Activated CD8-positive, alpha-beta memory T cell treated with anti-CD3 and anti-CD28 coated beads for 24 hours (primary cell): Measurements from ENCODE around the gene GTPBP8.
A peak's percentile ranks its signal among the peaks of the same experiment; 100 is the strongest.

ENCODE experiments used
- DNase-seq: peaks from one replicate; pipeline ENCODE4 v3.0.0-alpha.2; 2020

Gene GTPBP8

DNA sequence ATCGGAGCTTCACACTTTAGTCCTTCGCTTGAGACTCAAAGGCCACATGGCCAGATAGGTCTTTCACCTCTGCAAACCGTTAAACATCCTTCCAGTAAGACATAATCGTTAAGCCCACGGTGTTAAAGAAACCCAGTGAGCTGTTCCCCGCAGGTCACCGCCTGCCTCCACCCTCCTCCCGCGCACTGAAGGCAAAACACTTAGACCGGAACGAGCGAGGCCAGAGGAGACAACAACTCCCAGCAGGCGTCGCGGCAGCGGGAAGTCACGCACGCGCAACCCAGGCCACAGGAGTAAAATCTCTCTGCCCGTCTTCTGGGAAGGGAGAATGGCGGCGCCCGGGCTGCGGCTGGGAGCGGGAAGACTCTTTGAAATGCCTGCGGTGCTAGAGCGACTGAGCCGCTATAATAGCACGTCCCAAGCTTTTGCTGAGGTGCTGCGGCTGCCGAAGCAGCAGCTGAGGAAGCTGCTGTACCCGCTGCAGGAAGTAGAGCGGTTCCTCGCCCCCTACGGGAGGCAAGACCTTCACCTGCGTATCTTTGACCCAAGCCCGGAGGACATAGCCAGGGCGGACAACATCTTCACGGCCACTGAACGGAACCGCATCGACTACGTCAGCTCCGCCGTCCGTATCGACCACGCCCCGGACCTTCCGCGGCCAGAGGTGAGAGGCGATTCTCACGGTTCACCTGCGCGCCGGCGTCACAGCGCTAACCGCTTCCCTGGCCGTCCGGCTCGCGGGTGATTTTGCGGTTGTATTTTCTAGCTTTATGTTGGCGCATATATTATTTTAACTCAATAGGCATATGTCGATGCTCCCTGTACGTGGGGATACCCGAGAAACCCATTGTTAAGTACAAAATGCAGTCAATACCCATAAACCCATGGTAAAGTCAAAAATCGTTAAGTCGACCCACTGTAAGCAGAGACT is at the start of gene GTPBP8:
GTPBP8 (plus strand) TSS at position 313 of the 931 bp plus-strand sequence; CDS start at position 329, 16 bp downstream.
- peak; percentile 93 for DNase-seq

DNA sequence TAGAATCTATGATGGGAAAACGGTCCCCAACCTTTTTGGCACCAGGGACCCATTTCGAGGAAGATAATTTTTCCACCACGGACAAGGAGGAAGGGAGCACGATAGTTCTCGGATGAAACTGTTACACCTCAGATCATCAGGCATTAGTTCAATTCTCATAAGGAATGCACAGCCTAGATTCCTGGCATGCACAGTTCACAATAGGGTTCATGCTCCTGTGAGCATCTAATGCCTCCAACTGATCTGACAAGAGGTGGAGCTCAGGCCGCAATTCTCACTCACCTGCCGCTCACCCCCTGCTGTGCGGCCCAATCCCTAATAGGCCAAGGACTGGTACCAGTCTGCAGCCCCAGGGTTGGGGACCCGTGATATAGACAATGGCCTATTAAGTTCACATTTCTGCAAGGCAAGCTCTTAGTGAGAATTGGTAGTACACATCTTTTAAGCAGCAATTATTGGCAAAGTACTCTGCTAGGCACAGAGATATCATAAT is 42.4 kb upstream of the GTPBP8 start:
- no peak for DNase-seq

DNA sequence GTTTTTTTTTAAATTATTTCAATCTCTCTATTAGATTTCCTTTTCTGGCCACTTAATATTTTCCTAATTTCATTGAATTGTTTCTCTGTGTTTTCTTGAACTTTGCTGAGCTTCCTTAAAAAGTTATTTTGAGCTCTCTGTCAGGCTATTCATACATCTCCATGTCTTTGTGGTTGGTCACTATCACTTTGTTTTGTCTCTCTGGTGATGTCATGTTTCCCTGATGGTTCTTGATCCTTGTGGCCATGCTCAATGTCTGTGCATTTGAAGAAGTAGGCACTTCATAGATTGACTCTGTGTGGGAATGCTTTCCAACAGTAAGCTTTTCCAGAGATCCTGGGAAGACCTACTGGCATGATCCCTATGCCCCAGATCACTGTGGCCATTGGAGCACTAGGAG is 34.4 kb upstream of the GTPBP8 start:
- DNase-seq: no peak

DNA sequence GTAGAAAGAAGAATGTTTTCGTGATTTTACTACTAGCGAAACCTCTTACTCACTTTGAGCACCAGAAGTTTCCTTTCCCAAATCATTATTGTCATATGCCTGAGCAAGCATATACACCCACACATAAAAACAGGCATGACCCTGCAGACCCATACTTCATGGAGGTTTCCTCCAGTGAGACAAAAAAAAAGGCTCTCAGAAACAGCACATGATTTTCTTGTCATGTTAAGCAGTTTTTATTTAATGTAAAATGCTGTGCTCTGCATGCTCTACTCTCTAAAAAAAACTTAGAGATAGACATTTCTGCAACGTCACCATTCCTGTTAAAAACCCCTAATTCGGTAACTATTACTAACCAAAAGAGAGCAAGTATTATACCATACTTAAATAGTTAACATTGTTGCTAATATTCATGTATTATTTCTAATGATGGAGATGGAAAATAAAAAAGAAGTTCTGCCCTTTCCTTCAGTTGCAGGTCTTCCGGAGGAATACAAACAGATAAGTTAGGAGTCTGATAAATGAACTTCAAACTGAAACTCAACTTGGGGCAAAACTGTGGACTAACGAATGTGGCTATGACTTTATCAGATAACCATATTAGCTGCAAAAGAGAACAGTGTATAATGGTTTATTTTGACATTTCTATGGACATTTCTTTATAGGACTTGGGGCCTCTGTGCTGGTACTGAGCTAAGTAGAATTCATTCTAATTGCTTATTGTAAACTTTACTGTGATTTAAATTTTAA is 31.8 kb upstream of the GTPBP8 start:
- DNase-seq: no peak

DNA sequence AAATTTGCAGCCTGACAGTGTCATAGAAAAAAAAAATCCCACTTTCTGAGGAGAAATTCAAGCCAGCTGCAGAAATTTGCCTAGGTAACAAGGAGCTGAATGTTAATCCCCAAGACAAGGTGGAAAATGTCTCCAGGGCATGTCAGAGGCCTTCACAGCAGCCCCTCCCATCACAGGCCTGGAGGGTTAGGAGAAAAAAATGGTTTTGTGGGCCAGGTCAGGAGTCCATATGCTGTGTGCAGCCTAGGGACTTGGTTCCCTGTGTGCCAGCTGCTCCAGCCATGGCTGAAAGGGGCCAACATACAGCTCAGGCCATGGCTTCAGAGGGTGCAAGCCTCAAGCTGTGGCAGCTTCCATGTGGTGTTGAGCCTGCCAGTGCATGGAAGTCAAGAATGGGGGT is 27.1 kb upstream of the GTPBP8 start:
- no peak for DNase-seq

DNA sequence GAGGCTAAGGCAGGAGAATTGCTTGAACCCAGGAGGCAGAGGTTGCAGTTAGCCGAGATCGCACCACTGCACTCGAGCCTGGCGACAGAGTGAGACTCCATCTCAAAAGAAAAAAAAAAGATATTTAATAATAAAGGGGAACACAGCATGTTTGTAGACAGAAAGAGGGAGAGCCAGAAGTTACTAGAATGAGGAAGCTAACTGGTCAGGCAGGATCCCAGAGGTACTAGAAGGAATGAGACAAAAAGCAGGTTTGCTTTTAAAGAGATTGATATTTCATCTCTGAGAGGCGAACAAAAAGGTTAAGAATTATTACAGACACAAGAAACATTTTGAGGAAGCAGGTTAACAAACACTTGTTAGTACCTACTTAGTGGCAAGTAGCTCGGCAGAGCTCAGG is 25.1 kb upstream of the GTPBP8 start:
- no peak for DNase-seq

DNA sequence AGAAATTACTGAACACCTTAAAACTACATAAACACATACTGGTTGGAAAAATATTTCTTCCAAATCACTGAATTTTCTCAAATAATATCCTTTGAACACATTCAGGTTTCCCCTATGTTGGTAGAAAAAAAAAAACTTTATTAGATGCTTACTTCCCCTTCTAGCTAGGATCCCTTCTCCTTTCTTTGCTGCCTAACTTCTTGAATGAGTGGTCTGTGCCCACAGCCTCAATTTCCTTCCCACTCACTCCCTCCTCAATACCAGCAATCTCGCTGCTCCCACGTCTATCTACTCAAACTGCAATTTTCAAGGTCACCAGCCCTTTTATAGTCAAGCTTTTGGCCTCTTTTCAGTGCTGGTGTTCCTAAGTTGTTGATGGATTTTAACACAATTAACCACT is 24.2 kb upstream of the GTPBP8 start:
- DNase-seq: no peak

DNA sequence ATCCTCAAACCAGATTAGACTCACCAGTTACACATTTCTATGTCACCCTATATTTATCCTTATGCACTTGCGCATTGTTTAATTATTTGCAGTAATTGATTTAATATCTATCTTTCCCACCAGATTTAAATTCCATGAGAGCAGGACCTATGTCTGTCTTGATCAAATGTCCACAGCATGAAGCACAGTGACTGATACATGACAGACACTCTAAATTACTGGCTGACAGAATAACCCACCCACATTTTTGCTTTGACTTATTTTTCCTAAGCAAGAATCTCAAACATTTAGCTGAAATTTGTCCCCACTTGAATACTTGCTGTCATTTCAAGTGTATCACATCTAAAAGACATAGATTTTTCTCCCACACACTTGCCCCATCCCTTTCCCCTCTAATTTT is 23.4 kb upstream of the GTPBP8 start:
- DNase-seq: no peak

DNA sequence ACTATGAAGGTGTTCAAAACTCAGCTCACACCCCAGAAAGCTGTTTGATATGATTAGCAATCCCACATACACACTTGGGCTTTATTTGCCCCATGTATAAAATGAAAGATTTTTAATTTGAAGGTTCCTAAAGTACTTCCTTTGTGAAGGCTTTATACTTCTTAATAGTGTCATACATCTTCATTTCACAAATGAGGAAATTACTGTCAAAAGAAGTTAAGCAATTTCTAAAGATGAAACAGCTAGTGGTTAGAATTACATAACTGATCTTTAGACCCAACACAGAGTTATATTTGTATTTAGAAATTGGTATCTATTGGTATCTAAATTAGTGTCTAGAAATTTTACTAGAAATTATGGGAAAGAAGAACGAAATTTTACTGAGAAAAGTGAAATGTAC is 23.0 kb upstream of the GTPBP8 start:
- DNase-seq: no peak

DNA sequence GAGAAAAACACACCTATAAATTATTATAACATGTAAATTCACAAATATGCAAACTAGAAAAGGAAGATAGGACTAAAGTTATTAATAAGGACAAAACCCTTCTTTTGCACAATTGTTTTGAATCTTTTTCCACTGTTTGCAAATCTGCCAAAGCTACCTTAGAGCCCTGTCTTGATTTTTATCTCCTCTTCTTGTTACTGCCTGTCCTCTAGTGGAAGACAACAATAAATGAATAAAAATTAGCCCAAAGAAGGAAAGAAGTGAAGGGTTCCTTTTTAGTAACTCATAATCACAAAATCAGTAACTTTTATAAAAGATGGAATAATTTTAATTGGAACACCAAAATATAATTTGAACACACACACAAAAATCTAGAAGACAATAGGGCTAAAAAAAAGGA is 18.6 kb upstream of the GTPBP8 start:
- DNase-seq: no peak

DNA sequence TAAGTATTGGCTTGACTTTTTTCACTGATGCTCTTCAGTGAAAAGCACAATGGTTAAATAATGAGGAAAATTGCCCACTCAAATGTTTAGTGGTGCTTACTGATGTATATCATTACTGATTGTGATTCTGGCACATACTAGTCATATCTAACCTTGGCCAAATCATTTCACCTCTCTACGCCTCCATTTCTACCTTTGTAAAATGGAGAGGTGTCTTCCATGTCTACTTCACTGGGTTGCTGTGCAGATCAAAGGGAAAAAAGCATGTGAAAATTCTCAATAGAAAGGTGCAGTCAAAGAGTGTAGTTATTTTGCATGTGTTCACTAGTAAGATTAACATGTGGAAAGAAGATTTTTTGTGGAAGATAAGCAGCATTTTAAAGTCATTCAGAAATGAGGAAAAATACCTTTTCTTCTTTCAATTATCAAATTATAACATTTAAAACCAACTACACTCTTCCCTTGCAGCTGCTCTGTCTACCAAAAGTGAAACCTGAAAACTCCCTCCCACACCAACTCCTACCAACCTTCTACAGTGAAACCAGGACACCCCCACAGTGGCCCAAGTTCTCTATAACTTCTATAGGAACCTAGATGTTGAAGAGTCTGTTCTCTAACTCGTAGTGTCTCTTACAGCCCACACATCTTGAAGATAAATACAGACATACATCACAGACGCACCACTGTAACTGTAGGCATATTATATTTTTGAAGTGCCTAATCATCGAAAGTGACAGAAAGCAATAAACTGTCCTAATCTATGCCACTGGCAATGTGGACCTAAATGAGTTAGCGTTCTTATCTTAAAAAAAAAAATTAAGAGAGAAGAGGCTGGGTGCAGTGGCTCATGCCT is 17.2 kb upstream of the GTPBP8 start:
- peak; percentile 67 for DNase-seq

DNA sequence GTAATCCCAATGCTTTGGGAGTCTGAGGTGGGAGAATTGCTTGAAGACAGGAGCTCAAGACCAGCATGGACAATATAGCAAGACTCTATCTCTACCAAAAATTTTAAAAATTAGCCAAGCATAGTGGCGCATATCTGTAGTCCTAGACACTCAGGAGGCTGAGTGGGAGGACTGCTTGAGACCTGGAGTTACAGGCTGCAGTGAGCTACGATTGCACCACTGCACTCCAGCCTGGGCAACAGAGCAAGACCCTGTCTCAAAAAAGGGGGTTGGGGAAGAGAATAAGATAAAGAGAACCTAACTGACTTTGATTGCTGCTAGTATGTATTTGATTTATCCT is 16.6 kb upstream of the GTPBP8 start:
- no peak for DNase-seq

DNA sequence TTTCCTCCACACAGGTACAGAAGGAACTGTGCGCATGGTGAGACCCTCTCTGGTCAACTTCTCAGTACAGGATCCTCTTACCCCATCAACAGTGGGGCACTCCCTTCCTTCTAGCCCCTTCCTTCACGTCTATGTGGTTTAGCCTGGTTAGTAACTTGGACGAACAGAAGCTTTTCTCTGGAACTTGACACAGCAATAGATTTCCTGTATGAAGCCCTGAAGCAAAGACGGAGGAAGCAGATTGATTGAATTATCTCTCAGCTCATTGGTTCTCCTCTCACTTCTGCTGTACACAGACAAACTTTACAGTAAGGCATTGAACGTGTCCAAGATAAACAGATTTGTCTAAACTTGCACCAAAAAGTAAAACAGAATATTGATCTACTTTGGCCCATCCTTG is 15.9 kb upstream of the GTPBP8 start, which contains the start of gene CD200R1:
CD200R1 (minus strand) TSS at position 210 of the 400 bp plus-strand sequence. CDS start 246 bp downstream, outside the sequence.
- peak; percentile 67 for DNase-seq

DNA sequence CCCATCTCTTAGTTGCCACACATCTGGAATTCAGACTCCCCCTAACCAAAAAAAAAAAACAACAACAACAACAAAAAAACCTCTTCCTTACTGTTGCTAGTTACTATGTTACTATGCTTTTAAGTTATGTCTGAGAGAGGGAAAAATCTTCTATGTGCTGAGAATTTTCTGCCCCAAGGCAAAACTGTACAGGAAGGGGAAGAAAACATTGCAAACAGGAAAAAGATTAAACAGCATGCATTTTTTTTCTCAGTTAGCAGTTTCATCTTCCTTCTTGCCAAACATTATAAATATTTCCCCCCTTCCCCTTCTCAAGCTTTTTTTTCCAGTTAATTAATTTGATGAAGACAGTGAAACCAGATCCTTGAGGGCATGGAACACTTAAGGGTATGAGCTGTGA is 14.8 kb upstream of the GTPBP8 start:
- DNase-seq: no peak

DNA sequence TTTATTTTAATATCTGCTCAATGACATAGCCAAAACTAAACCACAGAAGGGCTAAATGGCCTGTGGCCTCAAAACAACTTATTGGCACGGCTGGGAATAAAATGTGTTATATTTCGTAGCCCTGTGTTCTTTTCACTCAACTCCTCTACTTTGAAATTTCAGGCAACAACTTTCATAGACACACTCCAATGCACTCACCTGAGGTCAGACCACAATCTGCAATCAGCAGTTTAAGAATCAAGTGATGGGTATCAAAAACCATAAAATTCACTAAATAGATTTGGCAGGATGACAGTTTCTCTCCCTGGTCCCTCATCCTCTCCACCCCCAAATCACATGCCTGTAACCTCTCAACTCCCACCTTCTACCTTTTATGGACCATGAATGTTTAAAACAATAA is 13.8 kb upstream of the GTPBP8 start:
- no peak for DNase-seq

DNA sequence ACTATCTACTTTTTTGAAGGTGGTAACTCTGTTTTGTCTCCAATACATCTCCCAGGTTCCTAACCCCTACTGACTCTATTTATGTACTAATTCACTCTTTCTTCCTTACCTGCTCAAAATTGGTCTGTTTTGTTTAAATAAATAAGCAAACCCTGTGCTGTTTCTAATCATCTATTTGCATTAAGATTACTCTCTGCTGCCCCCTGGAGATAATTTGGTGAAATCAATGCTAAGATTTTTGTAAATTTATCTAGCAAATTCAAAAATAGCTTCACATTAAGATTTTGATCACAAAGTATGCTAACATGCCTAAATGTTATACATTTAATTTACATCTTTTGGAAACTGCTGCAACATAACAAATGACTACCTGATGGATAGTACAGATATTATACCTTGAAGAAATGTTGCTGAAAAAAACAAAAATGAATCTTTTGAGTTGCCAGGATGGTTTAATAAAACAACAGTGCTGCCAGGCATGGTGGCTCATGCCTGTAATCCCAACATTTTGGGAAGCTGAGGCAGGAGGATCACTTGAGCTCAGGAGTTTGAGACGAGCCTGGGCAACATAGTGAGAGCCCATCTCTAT is 11.4 kb upstream of the GTPBP8 start:
- no peak for DNase-seq

DNA sequence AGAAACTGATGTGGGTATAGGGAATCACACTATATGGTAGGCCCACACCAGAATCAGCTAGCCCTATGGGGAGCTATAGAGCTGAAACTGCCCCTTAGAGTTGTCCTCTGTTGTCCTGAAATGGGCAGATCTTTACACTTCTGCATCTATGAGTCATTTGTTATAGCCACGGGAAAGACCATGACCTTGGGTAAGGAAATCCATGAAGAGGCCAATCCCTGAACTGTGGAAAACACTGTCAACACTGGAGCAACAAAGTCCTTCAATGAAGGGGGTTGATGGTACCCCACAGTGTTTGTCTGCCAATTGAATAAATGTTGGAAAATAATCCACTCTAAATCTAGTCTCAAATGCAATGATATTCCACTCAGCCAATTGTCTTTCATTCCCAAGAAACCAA is 10.7 kb upstream of the GTPBP8 start:
- no peak for DNase-seq

DNA sequence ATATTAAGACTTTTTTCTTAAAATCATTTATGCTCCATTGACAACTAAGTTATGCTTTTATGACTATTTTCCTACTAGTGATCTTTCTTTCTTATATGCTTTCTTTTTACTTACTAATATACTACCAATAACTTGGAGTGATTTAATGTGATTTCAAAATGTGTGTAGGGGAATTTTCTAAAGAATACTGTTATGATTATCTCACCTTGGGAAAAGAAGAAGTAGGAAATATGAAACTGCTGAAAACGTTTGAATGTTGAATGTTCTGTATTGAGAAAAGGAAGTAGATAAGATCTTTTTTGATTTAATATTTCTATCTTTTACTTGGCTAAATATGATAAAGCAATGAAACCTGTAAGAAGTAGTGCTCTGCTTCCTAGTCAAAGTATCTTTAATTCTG is 8.1 kb upstream of the GTPBP8 start:
- no peak for DNase-seq

DNA sequence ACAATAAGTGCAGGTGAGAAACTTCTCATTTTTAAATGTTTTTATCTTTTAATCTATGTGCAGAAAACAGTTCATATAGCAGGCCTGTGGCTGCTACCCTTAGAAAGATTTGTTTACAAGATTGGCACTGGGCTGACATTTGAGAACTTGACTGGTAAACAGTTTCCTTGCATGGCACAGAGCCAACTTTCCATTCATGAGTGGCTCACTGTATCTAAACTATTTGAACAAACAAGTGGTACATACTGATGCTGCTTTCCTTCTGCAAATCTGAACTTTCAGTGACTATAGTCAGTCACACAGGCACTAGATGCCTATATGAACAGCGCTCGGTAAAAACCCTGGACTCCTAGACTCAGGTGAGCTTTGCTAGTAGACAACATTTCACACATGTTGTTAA is 6.3 kb upstream of the GTPBP8 start:
- DNase-seq: no peak

DNA sequence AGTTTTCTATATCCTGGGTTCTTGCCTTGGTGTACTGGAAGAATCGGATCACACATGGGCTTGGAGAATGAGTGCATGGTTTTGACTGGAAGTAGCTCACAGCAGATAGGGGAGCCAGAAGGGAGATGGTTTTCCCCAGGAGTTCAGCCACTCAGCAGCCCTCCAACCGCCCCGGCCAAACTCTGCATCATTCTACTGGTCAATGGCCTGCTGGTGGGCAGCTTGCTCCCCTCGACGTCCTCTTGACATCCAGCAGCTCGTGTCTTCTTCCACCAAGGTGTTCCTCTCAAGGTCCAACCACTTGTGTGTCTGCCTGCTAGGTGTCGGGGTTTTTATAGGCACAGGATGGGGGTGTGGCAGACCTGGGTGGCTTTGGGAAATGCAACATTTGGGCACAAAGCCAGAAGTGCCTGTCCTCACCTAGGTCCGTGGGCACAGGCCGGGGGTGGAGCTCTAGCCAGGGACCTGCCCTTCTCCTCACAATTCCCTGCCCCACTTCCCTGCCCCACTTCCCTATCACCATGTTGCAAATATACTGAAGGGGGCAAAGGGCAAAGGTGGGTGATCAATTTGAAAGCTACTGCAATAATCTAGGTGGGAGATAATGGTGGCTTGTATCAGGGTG is 3.0 kb upstream of the GTPBP8 start:
- no peak for DNase-seq

DNA sequence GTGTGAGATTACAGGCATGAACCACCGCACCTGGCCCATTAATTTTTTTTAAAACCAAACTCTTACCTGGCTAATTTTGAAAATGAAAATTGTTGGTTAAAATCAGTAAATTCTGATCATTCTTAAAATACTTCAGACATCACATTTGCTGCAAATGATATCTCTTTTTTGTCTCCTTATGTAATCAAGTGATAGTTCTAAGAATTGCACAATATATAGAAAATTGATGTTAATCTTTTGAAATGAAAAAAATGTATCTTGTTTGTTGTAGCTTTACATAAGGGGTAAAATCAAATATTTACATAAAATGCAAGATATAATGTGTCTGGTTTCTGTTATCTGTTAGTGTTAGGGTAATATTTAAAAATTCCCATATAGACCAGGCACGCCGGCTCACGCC is 5.0 kb downstream of the GTPBP8 start:
- DNase-seq: no peak

DNA sequence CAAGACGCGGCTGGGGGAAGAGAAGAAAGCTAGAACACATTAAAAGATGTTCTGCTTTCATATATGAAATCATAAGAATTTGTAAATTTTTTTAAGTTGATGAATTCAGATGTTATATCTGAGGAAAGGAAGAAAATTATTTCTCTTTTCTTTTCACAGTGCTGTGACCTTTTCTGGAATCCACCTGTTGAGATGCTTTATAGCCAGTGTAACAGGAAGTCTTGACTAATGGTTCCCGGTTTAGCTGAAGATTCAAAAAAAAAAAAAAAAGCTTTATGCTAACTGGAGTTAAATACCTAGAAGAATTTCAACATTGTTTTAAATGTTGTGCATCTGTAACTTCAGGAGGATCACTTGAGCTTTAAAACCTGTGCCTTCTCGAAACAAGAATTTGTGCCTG is 9.9 kb downstream of the GTPBP8 start:
- no peak for DNase-seq
